ENCODE measurements around the gene PLCB1. TPM values are rescaled to one million over a fixed set of nuclear protein-coding genes. Genes with fewer than 3 reads are reported as not detected.

Gene PLCB1
- total and polyA plus RNA-seq, 2 experiments from 2014 or later: 14.9 to 20.7 TPM

DNA sequence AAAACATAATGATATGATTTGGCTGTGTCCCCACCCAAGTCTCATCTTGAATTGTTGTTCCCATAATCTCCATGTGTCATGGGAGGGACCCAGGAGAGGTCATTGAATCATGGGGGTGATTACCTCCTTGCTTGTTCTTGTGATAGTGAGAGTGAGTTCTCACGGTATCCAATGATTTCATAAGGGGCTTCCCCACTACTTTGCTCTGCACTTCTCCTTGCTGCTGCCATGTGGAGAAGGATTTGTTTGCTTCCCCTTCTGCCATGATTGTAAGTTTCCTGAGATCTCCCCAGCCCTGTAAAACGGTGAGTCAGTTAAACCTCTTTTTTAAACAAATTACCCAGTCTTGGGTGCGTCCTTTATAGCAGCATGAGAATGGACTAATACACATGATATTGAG, 780.0 kb downstream of the PLCB1 start:
- H3K4me3 ChIP-seq: no peak overlapping the region
- no peaks in the 10 kb centered on the region for H3K27me3 Mint-ChIP-seq (ENCODE audit: insufficient read depth, low read depth, poor library complexity)
- H3K27ac ChIP-seq (ENCODE audit: low read depth): no peak overlapping the region
- no peaks in the 10 kb centered on the region for H3F3A ChIP-seq (replicated peaks; ENCODE audit: low read depth)
- H3K9me2 ChIP-seq (ENCODE audit: insufficient read depth): no peaks in the 10 kb centered on the region; the same call in 1 of the 2 replicates
- TF ChIP-seq, protein P1, sequence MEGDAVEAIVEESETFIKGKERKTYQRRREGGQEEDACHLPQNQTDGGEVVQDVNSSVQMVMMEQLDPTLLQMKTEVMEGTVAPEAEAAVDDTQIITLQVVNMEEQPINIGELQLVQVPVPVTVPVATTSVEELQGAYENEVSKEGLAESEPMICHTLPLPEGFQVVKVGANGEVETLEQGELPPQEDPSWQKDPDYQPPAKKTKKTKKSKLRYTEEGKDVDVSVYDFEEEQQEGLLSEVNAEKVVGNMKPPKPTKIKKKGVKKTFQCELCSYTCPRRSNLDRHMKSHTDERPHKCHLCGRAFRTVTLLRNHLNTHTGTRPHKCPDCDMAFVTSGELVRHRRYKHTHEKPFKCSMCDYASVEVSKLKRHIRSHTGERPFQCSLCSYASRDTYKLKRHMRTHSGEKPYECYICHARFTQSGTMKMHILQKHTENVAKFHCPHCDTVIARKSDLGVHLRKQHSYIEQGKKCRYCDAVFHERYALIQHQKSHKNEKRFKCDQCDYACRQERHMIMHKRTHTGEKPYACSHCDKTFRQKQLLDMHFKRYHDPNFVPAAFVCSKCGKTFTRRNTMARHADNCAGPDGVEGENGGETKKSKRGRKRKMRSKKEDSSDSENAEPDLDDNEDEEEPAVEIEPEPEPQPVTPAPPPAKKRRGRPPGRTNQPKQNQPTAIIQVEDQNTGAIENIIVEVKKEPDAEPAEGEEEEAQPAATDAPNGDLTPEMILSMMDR (conservative IDR thresholded peaks at IDR 0.05; ENCODE audit: low read depth in 2 of 2): no peak
- TF ChIP-seq EZH2 (IDR thresholded peaks at IDR 0.05; ENCODE audit: low read depth, unreplicated experiment) (no peak), ZNF331 (CRISPR knock-in tag; IDR thresholded peaks at IDR 0.05; ENCODE audit: low read depth) (no peak), NANOG (IDR thresholded peaks at IDR 0.05; ENCODE audit: borderline replicate concordance) (no peak), ZNF114 (CRISPR knock-in tag; IDR thresholded peaks at IDR 0.05) (no peak), EZH2phosphoT487 (IDR thresholded peaks at IDR 0.05; ENCODE audit: unreplicated experiment) (no peak), POLR2AphosphoS5 (IDR thresholded peaks at IDR 0.05; ENCODE audit: low read depth) (no peak), JUNB (IDR thresholded peaks at IDR 0.05; ENCODE audit: unreplicated experiment) (no peak), STAT1 (IDR thresholded peaks at IDR 0.05; ENCODE audit: unreplicated experiment) (no peak), CREB1 (CRISPR knock-in tag; IDR thresholded peaks at IDR 0.05; ENCODE audit: low read depth) (no peak)
- TF ChIP-seq, protein P2, sequence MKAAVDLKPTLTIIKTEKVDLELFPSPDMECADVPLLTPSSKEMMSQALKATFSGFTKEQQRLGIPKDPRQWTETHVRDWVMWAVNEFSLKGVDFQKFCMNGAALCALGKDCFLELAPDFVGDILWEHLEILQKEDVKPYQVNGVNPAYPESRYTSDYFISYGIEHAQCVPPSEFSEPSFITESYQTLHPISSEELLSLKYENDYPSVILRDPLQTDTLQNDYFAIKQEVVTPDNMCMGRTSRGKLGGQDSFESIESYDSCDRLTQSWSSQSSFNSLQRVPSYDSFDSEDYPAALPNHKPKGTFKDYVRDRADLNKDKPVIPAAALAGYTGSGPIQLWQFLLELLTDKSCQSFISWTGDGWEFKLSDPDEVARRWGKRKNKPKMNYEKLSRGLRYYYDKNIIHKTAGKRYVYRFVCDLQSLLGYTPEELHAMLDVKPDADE (IDR thresholded peaks at IDR 0.05): no peak
- TF ChIP-seq, protein P3, sequence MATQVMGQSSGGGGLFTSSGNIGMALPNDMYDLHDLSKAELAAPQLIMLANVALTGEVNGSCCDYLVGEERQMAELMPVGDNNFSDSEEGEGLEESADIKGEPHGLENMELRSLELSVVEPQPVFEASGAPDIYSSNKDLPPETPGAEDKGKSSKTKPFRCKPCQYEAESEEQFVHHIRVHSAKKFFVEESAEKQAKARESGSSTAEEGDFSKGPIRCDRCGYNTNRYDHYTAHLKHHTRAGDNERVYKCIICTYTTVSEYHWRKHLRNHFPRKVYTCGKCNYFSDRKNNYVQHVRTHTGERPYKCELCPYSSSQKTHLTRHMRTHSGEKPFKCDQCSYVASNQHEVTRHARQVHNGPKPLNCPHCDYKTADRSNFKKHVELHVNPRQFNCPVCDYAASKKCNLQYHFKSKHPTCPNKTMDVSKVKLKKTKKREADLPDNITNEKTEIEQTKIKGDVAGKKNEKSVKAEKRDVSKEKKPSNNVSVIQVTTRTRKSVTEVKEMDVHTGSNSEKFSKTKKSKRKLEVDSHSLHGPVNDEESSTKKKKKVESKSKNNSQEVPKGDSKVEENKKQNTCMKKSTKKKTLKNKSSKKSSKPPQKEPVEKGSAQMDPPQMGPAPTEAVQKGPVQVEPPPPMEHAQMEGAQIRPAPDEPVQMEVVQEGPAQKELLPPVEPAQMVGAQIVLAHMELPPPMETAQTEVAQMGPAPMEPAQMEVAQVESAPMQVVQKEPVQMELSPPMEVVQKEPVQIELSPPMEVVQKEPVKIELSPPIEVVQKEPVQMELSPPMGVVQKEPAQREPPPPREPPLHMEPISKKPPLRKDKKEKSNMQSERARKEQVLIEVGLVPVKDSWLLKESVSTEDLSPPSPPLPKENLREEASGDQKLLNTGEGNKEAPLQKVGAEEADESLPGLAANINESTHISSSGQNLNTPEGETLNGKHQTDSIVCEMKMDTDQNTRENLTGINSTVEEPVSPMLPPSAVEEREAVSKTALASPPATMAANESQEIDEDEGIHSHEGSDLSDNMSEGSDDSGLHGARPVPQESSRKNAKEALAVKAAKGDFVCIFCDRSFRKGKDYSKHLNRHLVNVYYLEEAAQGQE (IDR thresholded peaks at IDR 0.05; ENCODE audit: unreplicated experiment): no peak
- TF ChIP-seq, protein P4, sequence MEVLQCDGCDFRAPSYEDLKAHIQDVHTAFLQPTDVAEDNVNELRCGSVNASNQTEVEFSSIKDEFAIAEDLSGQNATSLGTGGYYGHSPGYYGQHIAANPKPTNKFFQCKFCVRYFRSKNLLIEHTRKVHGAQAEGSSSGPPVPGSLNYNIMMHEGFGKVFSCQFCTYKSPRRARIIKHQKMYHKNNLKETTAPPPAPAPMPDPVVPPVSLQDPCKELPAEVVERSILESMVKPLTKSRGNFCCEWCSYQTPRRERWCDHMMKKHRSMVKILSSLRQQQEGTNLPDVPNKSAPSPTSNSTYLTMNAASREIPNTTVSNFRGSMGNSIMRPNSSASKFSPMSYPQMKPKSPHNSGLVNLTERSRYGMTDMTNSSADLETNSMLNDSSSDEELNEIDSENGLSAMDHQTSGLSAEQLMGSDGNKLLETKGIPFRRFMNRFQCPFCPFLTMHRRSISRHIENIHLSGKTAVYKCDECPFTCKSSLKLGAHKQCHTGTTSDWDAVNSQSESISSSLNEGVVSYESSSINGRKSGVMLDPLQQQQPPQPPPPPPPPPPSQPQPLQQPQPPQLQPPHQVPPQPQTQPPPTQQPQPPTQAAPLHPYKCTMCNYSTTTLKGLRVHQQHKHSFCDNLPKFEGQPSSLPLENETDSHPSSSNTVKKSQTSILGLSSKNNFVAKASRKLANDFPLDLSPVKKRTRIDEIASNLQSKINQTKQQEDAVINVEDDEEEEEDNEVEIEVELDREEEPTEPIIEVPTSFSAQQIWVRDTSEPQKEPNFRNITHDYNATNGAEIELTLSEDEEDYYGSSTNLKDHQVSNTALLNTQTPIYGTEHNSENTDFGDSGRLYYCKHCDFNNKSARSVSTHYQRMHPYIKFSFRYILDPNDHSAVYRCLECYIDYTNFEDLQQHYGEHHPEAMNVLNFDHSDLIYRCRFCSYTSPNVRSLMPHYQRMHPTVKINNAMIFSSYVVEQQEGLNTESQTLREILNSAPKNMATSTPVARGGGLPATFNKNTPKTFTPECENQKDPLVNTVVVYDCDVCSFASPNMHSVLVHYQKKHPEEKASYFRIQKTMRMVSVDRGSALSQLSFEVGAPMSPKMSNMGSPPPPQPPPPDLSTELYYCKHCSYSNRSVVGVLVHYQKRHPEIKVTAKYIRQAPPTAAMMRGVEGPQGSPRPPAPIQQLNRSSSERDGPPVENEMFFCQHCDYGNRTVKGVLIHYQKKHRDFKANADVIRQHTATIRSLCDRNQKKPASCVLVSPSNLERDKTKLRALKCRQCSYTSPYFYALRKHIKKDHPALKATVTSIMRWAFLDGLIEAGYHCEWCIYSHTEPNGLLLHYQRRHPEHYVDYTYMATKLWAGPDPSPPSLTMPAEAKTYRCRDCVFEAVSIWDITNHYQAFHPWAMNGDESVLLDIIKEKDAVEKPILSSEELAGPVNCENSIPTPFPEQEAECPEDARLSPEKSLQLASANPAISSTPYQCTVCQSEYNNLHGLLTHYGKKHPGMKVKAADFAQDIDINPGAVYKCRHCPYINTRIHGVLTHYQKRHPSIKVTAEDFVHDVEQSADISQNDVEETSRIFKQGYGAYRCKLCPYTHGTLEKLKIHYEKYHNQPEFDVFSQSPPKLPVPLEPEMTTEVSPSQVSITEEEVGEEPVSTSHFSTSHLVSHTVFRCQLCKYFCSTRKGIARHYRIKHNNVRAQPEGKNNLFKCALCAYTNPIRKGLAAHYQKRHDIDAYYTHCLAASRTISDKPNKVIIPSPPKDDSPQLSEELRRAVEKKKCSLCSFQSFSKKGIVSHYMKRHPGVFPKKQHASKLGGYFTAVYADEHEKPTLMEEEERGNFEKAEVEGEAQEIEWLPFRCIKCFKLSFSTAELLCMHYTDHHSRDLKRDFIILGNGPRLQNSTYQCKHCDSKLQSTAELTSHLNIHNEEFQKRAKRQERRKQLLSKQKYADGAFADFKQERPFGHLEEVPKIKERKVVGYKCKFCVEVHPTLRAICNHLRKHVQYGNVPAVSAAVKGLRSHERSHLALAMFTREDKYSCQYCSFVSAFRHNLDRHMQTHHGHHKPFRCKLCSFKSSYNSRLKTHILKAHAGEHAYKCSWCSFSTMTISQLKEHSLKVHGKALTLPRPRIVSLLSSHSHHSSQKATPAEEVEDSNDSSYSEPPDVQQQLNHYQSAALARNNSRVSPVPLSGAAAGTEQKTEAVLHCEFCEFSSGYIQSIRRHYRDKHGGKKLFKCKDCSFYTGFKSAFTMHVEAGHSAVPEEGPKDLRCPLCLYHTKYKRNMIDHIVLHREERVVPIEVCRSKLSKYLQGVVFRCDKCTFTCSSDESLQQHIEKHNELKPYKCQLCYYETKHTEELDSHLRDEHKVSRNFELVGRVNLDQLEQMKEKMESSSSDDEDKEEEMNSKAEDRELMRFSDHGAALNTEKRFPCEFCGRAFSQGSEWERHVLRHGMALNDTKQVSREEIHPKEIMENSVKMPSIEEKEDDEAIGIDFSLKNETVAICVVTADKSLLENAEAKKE (CRISPR knock-in tag; IDR thresholded peaks at IDR 0.05): no peak
- no peaks in the 10 kb centered on the region for H3K36me3 ChIP-seq (ENCODE audit: insufficient read depth)
- H4K20me1 ChIP-seq (replicated peaks; ENCODE audit: insufficient read depth): no peaks in the 10 kb centered on the region
- no peak for ATAC-seq
- H3K4me1 ChIP-seq (ENCODE audit: insufficient read depth): no peaks in the 10 kb centered on the region
- no peak for DNase-seq (ENCODE audit: low spot score)
- peaks cover 3% of the 10 kb centered on the region; the same call in 1 of the 3 replicates for H3K9me3 Mint-ChIP-seq
- no peak overlapping the region for H3K4me2 ChIP-seq
- H3K4me1 Mint-ChIP-seq: peaks cover 17% of the 10 kb centered on the region
- no peak overlapping the region for H2AFZ ChIP-seq
- no peaks in the 10 kb centered on the region for H3K27me3 ChIP-seq (ENCODE audit: insufficient read depth)
- H3K27ac Mint-ChIP-seq: no peak overlapping the region
- no peak overlapping the region for H3K4me3 Mint-ChIP-seq
- H3K79me2 ChIP-seq (replicated peaks; ENCODE audit: insufficient read depth): no peaks in the 10 kb centered on the region
- H3K36me3 Mint-ChIP-seq (ENCODE audit: low read depth): peaks cover 4% of the 10 kb centered on the region; the same call in 2 of the 3 replicates
